Neural crest cell (in vitro differentiated cells): Measurements from ENCODE around the gene NFIB. TPM values are rescaled to one million over a fixed set of nuclear protein-coding genes. Genes with fewer than 3 reads are reported as not detected.

ENCODE experiments used
- DNase-seq: peaks from one replicate; pipeline ENCODE4 v3.0.0; 2021; ENCODE audit warnings: low read depth, mixed read lengths, low spot score
- H3K27ac Mint-ChIP-seq: one replicate; pipeline ENCODE4 v1.8.0; 2021; ENCODE audit warnings: mild to moderate bottlenecking, mixed read lengths; ENCODE audit not compliant: unreplicated experiment
- H3K27me3 Mint-ChIP-seq: 2 replicates; pipeline ENCODE4 v1.8.0; 2021; ENCODE audit warnings: low read depth, mild to moderate bottlenecking, mixed read lengths
- H3K36me3 Mint-ChIP-seq: 2 replicates; pipeline ENCODE4 v1.8.0; 2021; ENCODE audit warnings: low read depth, mild to moderate bottlenecking, mixed read lengths
- H3K4me1 Mint-ChIP-seq: 2 replicates; pipeline ENCODE4 v1.8.0; 2021; ENCODE audit warnings: mixed read lengths
- H3K4me3 Mint-ChIP-seq: one replicate; pipeline ENCODE4 v1.8.0; 2021; ENCODE audit warnings: mild to moderate bottlenecking, mixed read lengths
- H3K9me3 Mint-ChIP-seq: 2 replicates; pipeline ENCODE4 v1.8.0; 2021; ENCODE audit warnings: mixed read lengths
- total RNA-seq: library from RNA; stranded (reverse); gene quantifications from 2 replicates; pipeline ENCODE4 v1.2.1, GENCODE V29; 2021
- TF ChIP-seq, protein P1 (sequence below): fragments of 200-600 bp; sonication (generic); conservative IDR thresholded peaks from 2 replicates; pipeline ENCODE4 v1.5.0; 2021; ENCODE audit warnings: antibody characterized with exemption, mild to moderate bottlenecking

The NFIB gene
- total RNA-seq, 1 donor from 2014 or later = 3.7 TPM

DNA sequence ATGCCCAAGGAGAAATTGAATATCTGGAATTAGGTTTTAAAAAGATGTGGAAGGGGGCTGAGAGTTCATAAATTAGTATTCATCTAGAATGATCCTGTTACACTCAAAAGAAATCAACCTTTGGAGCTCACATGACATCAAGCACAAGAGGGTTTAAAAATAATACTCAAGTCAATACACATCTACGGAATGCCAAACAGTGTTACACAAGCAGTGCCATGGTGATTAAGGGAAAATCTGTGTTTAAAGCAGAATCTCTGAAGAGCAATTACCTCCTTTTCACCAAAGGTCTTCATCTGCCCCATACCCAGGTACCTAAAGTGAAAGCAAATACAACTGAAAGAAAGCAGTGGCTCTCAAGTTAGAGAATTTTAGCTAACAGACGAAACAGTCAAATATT, 261.6 kb downstream of the NFIB start:
- Mint-ChIP-seq H3K4me3 (no peak overlapping the region), H3K27ac (no peak overlapping the region)
- TF ChIP-seq, protein P1, sequence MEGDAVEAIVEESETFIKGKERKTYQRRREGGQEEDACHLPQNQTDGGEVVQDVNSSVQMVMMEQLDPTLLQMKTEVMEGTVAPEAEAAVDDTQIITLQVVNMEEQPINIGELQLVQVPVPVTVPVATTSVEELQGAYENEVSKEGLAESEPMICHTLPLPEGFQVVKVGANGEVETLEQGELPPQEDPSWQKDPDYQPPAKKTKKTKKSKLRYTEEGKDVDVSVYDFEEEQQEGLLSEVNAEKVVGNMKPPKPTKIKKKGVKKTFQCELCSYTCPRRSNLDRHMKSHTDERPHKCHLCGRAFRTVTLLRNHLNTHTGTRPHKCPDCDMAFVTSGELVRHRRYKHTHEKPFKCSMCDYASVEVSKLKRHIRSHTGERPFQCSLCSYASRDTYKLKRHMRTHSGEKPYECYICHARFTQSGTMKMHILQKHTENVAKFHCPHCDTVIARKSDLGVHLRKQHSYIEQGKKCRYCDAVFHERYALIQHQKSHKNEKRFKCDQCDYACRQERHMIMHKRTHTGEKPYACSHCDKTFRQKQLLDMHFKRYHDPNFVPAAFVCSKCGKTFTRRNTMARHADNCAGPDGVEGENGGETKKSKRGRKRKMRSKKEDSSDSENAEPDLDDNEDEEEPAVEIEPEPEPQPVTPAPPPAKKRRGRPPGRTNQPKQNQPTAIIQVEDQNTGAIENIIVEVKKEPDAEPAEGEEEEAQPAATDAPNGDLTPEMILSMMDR = no peak

DNA sequence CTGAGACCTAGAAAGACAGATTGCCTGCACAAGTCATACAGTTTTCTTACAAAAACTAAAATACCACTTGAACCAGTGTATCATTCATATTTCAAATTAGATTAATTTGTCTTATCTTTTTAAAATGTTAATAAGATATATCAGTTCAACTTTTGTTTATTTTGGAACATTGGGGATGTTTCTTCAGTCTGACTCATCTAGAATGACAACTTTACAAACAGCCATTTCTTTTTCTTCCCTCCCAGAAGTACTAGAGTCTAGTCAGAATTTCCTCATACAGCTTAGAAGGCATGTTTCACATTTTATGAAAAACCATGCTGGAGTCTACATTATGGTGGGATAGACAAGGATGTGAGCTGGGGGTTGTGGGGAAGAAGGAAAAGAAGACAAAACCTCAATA, 262.5 kb downstream of the NFIB start:
- TF ChIP-seq, protein P1 = no peak
- Mint-ChIP-seq H3K9me3 (peaks cover 2% of the 10 kb centered on the region), H3K4me1 (no peaks in the 10 kb centered on the region), H3K27me3 (no peaks in the 10 kb centered on the region), H3K27ac (no peak overlapping the region), H3K36me3 (no peaks in the 10 kb centered on the region), H3K4me3 (no peak overlapping the region)
- DNase-seq = no peak

More for the DNA sequence above, 261.6 kb downstream of the NFIB start:
- DNase-seq = no peak
- H3K36me3 Mint-ChIP-seq = no peaks in the 10 kb centered on the region
- H3K27me3 Mint-ChIP-seq = no peaks in the 10 kb centered on the region
- no peaks in the 10 kb centered on the region for H3K4me1 Mint-ChIP-seq
- peaks cover 2% of the 10 kb centered on the region for H3K9me3 Mint-ChIP-seq

DNA sequence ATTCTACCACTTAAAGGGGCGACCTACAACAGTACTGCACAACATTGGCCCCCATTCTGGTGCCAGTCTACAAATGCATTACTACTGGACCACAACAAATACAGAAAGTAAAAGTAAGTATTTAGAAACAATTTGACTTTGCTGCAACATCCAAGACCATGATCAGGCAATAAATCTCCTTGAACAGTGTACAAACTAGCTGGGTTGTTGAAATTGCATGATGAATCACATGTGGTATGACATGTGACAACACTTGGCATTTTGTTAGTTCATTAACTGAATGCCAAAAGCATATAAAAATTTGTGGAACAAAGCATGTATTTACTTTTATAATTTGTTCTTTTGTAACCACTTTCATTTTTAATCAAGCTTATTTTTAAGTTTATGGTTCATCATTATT, 270.5 kb downstream of the NFIB start:
- no peak for DNase-seq
- Mint-ChIP-seq H3K9me3 (no peaks in the 10 kb centered on the region), H3K4me3 (no peak overlapping the region), H3K4me1 (no peaks in the 10 kb centered on the region), H3K27me3 (no peaks in the 10 kb centered on the region), H3K27ac (no peak overlapping the region), H3K36me3 (no peaks in the 10 kb centered on the region)
- TF ChIP-seq, protein P1 = no peak

DNA sequence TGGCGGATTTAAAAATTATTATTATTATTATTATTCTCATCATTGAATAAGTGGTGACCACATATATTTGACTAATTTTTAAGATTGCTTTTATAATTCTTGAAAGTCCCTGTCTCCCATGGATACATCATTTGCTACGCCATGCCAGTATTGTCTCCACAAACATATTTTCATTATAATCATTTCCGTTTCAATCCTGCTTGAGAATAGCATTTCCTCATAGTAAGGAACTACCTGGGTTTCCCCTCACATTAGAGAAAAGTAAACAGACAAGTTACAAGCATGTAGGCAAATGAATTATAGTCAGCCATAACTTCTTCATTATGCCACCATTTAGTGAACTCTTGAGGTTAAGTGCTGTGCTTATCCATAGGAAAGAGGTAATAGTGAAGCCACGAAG, 276.6 kb downstream of the NFIB start:
- no peaks in the 10 kb centered on the region for H3K9me3 Mint-ChIP-seq
- TF ChIP-seq, protein P1 = no peak
- DNase-seq = no peak
- H3K36me3 Mint-ChIP-seq = no peaks in the 10 kb centered on the region
- no peak overlapping the region for H3K4me3 Mint-ChIP-seq
- no peak overlapping the region for H3K27ac Mint-ChIP-seq
- H3K27me3 Mint-ChIP-seq = peaks cover under 1% of the 10 kb centered on the region
- peaks cover 1% of the 10 kb centered on the region for H3K4me1 Mint-ChIP-seq

DNA sequence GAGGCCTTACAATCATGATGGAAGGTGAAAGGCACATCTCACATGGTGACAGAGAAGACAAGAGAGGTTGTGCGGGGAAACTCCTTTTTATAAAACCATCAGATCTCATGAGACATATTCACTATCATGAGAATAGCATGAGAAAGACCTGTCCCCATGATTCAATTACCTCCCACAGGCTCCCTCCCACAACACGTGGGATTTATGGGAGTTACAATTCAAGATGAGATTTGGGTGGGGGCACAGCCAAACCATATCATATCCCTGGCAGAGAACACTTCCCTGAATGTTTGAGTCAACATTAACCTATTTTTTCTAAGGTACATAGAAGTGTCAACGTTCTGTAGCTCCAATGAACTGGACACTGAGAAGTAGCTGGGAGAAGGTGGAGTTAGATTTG, 280.9 kb downstream of the NFIB start:
- Mint-ChIP-seq H3K27me3 (peaks cover 3% of the 10 kb centered on the region), H3K4me3 (no peak overlapping the region), H3K36me3 (no peaks in the 10 kb centered on the region), H3K9me3 (no peaks in the 10 kb centered on the region), H3K4me1 (peaks cover 18% of the 10 kb centered on the region), H3K27ac (no peak overlapping the region)
- no peak for DNase-seq
- TF ChIP-seq, protein P1 = no peak
